H9 (cell line): ENCODE measurements around the gene NAMPT. TPM values are rescaled to one million over a fixed set of nuclear protein-coding genes. Genes with fewer than 3 reads are reported as not detected.

Experiments used
- DNase-seq: peaks from one replicate; pipeline ENCODE4 v3.0.0-alpha.2; 2017
- H2AFZ ChIP-seq: one replicate; pipeline ENCODE4 v1.6.1; 2013; ENCODE audit warnings: mild to moderate bottlenecking, low read length, control low read depth, moderate library complexity
- H2AK5ac ChIP-seq: 2 replicates; pipeline ENCODE4 v1.6.1; 2013; ENCODE audit warnings: low read length, control low read depth, mixed read lengths; ENCODE audit not compliant: insufficient read length
- H2BK120ac ChIP-seq: one replicate; pipeline ENCODE4 v1.6.1; 2013; ENCODE audit warnings: low read depth, mild to moderate bottlenecking, low read length, control low read depth, inconsistent platforms; ENCODE audit not compliant: poor library complexity, severe bottlenecking
- H2BK12ac ChIP-seq: 2 replicates; pipeline ENCODE4 v1.6.1; 2013; ENCODE audit warnings: low read length, control low read depth, mixed read lengths, low read depth; ENCODE audit not compliant: insufficient read length
- H2BK15ac ChIP-seq: 2 replicates; pipeline ENCODE4 v1.6.1; 2013; ENCODE audit warnings: low read depth, low read length, control low read depth
- H2BK20ac ChIP-seq: one replicate; pipeline ENCODE4 v1.6.1; 2013; ENCODE audit warnings: low read depth, mild to moderate bottlenecking, low read length, control low read depth, inconsistent platforms; ENCODE audit not compliant: poor library complexity, severe bottlenecking
- H2BK5ac ChIP-seq: 2 replicates; pipeline ENCODE4 v1.6.1; 2013; ENCODE audit warnings: low read length, control low read depth, mixed read lengths; ENCODE audit not compliant: insufficient read length
- H3K14ac ChIP-seq: 2 replicates; pipeline ENCODE4 v1.6.1; 2013; ENCODE audit warnings: low read length, control low read depth; ENCODE audit not compliant: insufficient read depth
- H3K18ac ChIP-seq: 2 replicates; pipeline ENCODE4 v1.6.1; 2013; ENCODE audit warnings: low read depth, mild to moderate bottlenecking, mixed read lengths, low read length, control low read depth; ENCODE audit not compliant: insufficient read length
- H3K23ac ChIP-seq: 2 replicates; pipeline ENCODE4 v1.6.1; 2013; ENCODE audit warnings: low read length, control low read depth, mixed read lengths, low read depth; ENCODE audit not compliant: insufficient read length
- H3K23me2 ChIP-seq: 2 replicates; pipeline ENCODE4 v1.6.1; 2013; ENCODE audit warnings: low read depth, mild to moderate bottlenecking, mixed read lengths, low read length, control low read depth; ENCODE audit not compliant: insufficient read length, poor library complexity, severe bottlenecking
- H3K27ac ChIP-seq: 2 replicates; pipeline ENCODE4 v1.5.1; 2013; ENCODE audit warnings: low read length, control low read depth, mixed read lengths, low read depth; ENCODE audit not compliant: insufficient read length
- H3K27me3 ChIP-seq: 2 replicates; pipeline ENCODE4 v1.6.1; 2013; ENCODE audit warnings: low read length, control low read depth, inconsistent platforms; ENCODE audit not compliant: insufficient read depth
- H3K4ac ChIP-seq: 2 replicates; pipeline ENCODE4 v1.6.1; 2013; ENCODE audit warnings: low read depth, mild to moderate bottlenecking, control low read depth, inconsistent platforms, low read length, moderate library complexity
- H3K4me1 ChIP-seq: 2 replicates; pipeline ENCODE4 v1.6.1; 2013; ENCODE audit warnings: low read length, control low read depth, inconsistent platforms; ENCODE audit not compliant: insufficient read depth
- H3K4me2 ChIP-seq: 2 replicates; pipeline ENCODE4 v1.6.1; 2013; ENCODE audit warnings: low read length, control low read depth, mixed read lengths; ENCODE audit not compliant: insufficient read length, insufficient read depth
- H3K56ac ChIP-seq: 2 replicates; pipeline ENCODE4 v1.6.1; 2013; ENCODE audit warnings: low read depth, mild to moderate bottlenecking, mixed read lengths, low read length, control low read depth; ENCODE audit not compliant: insufficient read length
- H3K79me1 ChIP-seq: 2 replicates; pipeline ENCODE4 v1.6.1; 2013; ENCODE audit warnings: low read depth, mild to moderate bottlenecking, moderate library complexity, low read length, control low read depth, inconsistent platforms; ENCODE audit not compliant: insufficient read depth, poor library complexity, severe bottlenecking
- H3K79me2 ChIP-seq: 2 replicates; pipeline ENCODE4 v1.6.1; 2013; ENCODE audit warnings: low read length, control low read depth, inconsistent platforms; ENCODE audit not compliant: insufficient read depth
- H3K9ac ChIP-seq: 2 replicates; pipeline ENCODE4 v1.6.1; 2013; ENCODE audit warnings: low read length, control low read depth, mixed read lengths; ENCODE audit not compliant: insufficient read length; ENCODE audit errors: extremely low read depth
- H3K9me3 ChIP-seq: one replicate; pipeline ENCODE4 v1.6.1; 2013; ENCODE audit warnings: low read depth, low read length, inconsistent platforms; ENCODE audit not compliant: control insufficient read depth
- H3T11ph ChIP-seq: one replicate; pipeline ENCODE4 v1.6.1; 2013; ENCODE audit warnings: mild to moderate bottlenecking, low read length, control low read depth, inconsistent platforms
- H4K20me1 ChIP-seq: one replicate; pipeline ENCODE4 v1.6.1; 2013; ENCODE audit not compliant: control insufficient read depth, insufficient read length, insufficient read depth
- H4K5ac ChIP-seq: 2 replicates; pipeline ENCODE4 v1.6.1; 2013; ENCODE audit warnings: low read depth, mild to moderate bottlenecking, mixed read lengths, low read length, control low read depth; ENCODE audit not compliant: insufficient read length
- H4K8ac ChIP-seq: replicated peaks from 2 replicates; pipeline ENCODE4 v1.6.1; 2013; ENCODE audit warnings: low read length, control low read depth, mixed read lengths, low read depth; ENCODE audit not compliant: insufficient read length
- H4K91ac ChIP-seq: 2 replicates; pipeline ENCODE4 v1.6.1; 2013; ENCODE audit warnings: low read depth, mild to moderate bottlenecking, moderate library complexity, mixed read lengths, low read length, control low read depth; ENCODE audit not compliant: insufficient read length
- H3K27ac Mint-ChIP-seq, 3 experiments: 2 replicates in 2 of 3; 3 replicates in 1 of 3; pipeline ENCODE4 v1.8.0; 2020 to 2021; ENCODE audit warnings: mixed read lengths in 3 of 3, mild to moderate bottlenecking in 1 of 3, moderate library complexity in 1 of 3
- H3K27me3 Mint-ChIP-seq: 2 replicates; pipeline ENCODE4 v1.8.0; 2021; ENCODE audit warnings: low read depth, mild to moderate bottlenecking, moderate library complexity, mixed read lengths
- H3K36me3 Mint-ChIP-seq, 3 experiments: 2 replicates in 2 of 3; 3 replicates in 1 of 3; pipeline ENCODE4 v1.8.0; 2020 to 2021; ENCODE audit warnings: low read depth in 3 of 3, mixed read lengths in 3 of 3; ENCODE audit not compliant: insufficient read depth in 1 of 3
- H3K4me1 Mint-ChIP-seq, 2 experiments: 2 replicates each; pipeline ENCODE4 v1.8.0; 2020; ENCODE audit warnings: mixed read lengths in 2 of 2
- H3K4me3 Mint-ChIP-seq, 2 experiments: 2 replicates in 1 of 2; 3 replicates in 1 of 2; pipeline ENCODE4 v1.8.0; 2020 to 2021; ENCODE audit warnings: mild to moderate bottlenecking in 2 of 2, mixed read lengths in 2 of 2, moderate library complexity in 1 of 2
- H3K9me3 Mint-ChIP-seq, 2 experiments: 2 replicates in 1 of 2; 3 replicates in 1 of 2; pipeline ENCODE4 v1.8.0; 2020; ENCODE audit warnings: mild to moderate bottlenecking in 2 of 2, mixed read lengths in 2 of 2, moderate library complexity in 1 of 2
- CTCF ChIP-seq: fragments of 200-600 bp; sonication (generic); conservative IDR thresholded peaks from 3 replicates; pipeline ENCODE4 v1.8.0; 2021; ENCODE audit warnings: antibody characterized with exemption, mild to moderate bottlenecking
- WGBS: extraction: QIAGEN DNeasy Blood & Tissue Kit; methylation state at CpG from one replicate; pipeline ENCODE4 v1.1.7; 2013; ENCODE audit warnings: missing lambda C conversion rate, low lambda C conversion rate, mixed read lengths; ENCODE audit not compliant: insufficient read length; ENCODE audit errors: extremely low coverage; 5-methylcytosine and 5-hydroxymethylcytosine counted together
- total RNA-seq: library from RNA; stranded (reverse); gene quantifications from 2 replicates; pipeline ENCODE4 v1.2.1, GENCODE V29; 2021

The NAMPT gene
- total RNA-seq, 1 experiment from 2014 or later, result 83.5 TPM

- Histone ChIP-seq H3T11ph (no peak overlapping the region), H3K27me3 (no peaks in the 10 kb centered on the region), H4K5ac (no peak overlapping the region), H3K9me3 (no peaks in the 10 kb centered on the region), H3K4me2 (no peak overlapping the region), H4K91ac (no peak overlapping the region), H3K23me2 (no peaks in the 10 kb centered on the region), H2AFZ (no peak overlapping the region), H3K18ac (no peak overlapping the region), H3K23ac (no peak overlapping the region), H3K56ac (no peak overlapping the region), H3K4me1 (no peaks in the 10 kb centered on the region; the same call in 1 of the 2 replicates), H4K20me1 (no peaks in the 10 kb centered on the region), H2BK15ac (no peak overlapping the region), H2BK5ac (no peak overlapping the region), H3K79me1 (no peaks in the 10 kb centered on the region), H3K14ac (no peak overlapping the region), H3K4ac (no peak overlapping the region), H3K79me2 (peaks cover 19% of the 10 kb centered on the region), H2BK12ac (no peak overlapping the region), H2BK20ac (no peak overlapping the region), H3K27ac (no peak overlapping the region), H2AK5ac (no peak overlapping the region), H3K9ac (no peak overlapping the region), H4K8ac (no peak overlapping the region), H2BK120ac (no peak overlapping the region)
- no peak for TF ChIP-seq CTCF
- no peaks in the 10 kb centered on the region for H3K27me3 Mint-ChIP-seq
- no peaks in the 10 kb centered on the region; a peak in 1 of 5 replicates for H3K9me3 Mint-ChIP-seq
- peaks cover 23 to 26% of the 10 kb centered on the region in 2 experiments for H3K4me1 Mint-ChIP-seq
- WGBS, result no CpG with 5 or more reads among the region's 1 CpG
- no peak for DNase-seq
- peaks cover 7 to 32% (median 27%) of the 10 kb centered on the region in 3 experiments; a peak in 6 of 7 replicates for H3K36me3 Mint-ChIP-seq
- no peak overlapping the region for H3K27ac Mint-ChIP-seq
- no peak overlapping the region for H3K4me3 Mint-ChIP-seq
These were observed 6.8 kb downstream of the NAMPT start for GRCh38 chr7:106277976-106278375.
